SJCRH30 (cell line): ENCODE data around the gene DDHD1. TPM values are rescaled to one million over a fixed set of nuclear protein-coding genes. Genes with fewer than 3 reads are reported as not detected.

Experiments used
- DNase-seq, 2 experiments: peaks; one replicate each; pipeline ENCODE4 v3.0.0-alpha.2; 2015 to 2020
- H3K27ac ChIP-seq: fragments of 250-450 bp; sonication (Bioruptor Pico); 2 replicates; pipeline ENCODE4 v1.5.1; 2020; ENCODE audit warnings: mild to moderate bottlenecking, moderate library complexity
- H3K27me3 ChIP-seq: fragments of 250-450 bp; sonication (Bioruptor Pico); 2 replicates; pipeline ENCODE4 v1.5.1; 2020; ENCODE audit warnings: mild to moderate bottlenecking, moderate library complexity
- H3K36me3 ChIP-seq: fragments of 250-450 bp; sonication (Bioruptor Pico); 2 replicates; pipeline ENCODE4 v1.5.1; 2020; ENCODE audit warnings: mild to moderate bottlenecking, moderate library complexity
- H3K4me1 ChIP-seq: fragments of 250-450 bp; sonication (Bioruptor Pico); 2 replicates; pipeline ENCODE4 v1.5.1; 2020; ENCODE audit warnings: mild to moderate bottlenecking, moderate library complexity
- H3K4me3 ChIP-seq: fragments of 250-450 bp; sonication (Bioruptor Pico); 2 replicates; pipeline ENCODE4 v1.5.1; 2020; ENCODE audit warnings: mild to moderate bottlenecking, moderate library complexity
- H3K9me3 ChIP-seq: fragments of 250-450 bp; sonication (Bioruptor Pico); replicated peaks from 2 replicates; pipeline ENCODE4 v1.5.1; 2020; ENCODE audit warnings: mild to moderate bottlenecking, moderate library complexity
- total RNA-seq: library from RNA; depleted of rRNA; stranded (reverse); fragments of >200 nt; shearing (Covaris generic); gene quantifications from 2 replicates; pipeline ENCODE4 v1.2.3, GENCODE V29; 2014

DDHD1 gene
- total RNA-seq, 1 experiment from 2014 or later, result 41.3 TPM

GRCh38 chr14:53016491-53016890, 136.6 kb downstream of the DDHD1 start:
- Histone ChIP-seq H3K27me3 (no peaks in the 10 kb centered on the region), H3K4me1 (peaks cover 11% of the 10 kb centered on the region), H3K4me3 (no peak overlapping the region), H3K9me3 (no peaks in the 10 kb centered on the region), H3K27ac (no peak overlapping the region), H3K36me3 (no peaks in the 10 kb centered on the region)
- no peak for DNase-seq

- no peaks in the 10 kb centered on the region for H3K36me3 ChIP-seq
- H3K4me3 ChIP-seq, result peak overlapping the region; percentile 18; the same call in 1 of the 2 replicates
- H3K27ac ChIP-seq, result peak overlapping the region; percentile 87
- no peaks in the 10 kb centered on the region for H3K27me3 ChIP-seq
- H3K9me3 ChIP-seq, result no peaks in the 10 kb centered on the region
- peaks cover 19% of the 10 kb centered on the region for H3K4me1 ChIP-seq
- peak; percentile 96 for DNase-seq
Measured at GRCh38 chr14:53011053-53011462, 142.1 kb downstream of the DDHD1 start.

- Histone ChIP-seq H3K4me1 (peaks cover 25% of the 10 kb centered on the region), H3K4me3 (no peak overlapping the region), H3K27me3 (no peaks in the 10 kb centered on the region), H3K27ac (peak overlapping the region; percentile 87), H3K36me3 (no peaks in the 10 kb centered on the region), H3K9me3 (no peaks in the 10 kb centered on the region)
- DNase-seq, result peak in 1 of 2 experiments; percentile 14
Measured at GRCh38 chr14:53010193-53011040, 142.7 kb downstream of the DDHD1 start.

GRCh38 chr14:53006931-53007562, 146.1 kb downstream of the DDHD1 start:
- Histone ChIP-seq H3K4me1 (peaks cover 26% of the 10 kb centered on the region), H3K27ac (no peak overlapping the region), H3K36me3 (no peaks in the 10 kb centered on the region), H3K9me3 (no peaks in the 10 kb centered on the region), H3K27me3 (no peaks in the 10 kb centered on the region), H3K4me3 (no peak overlapping the region)
- no peak for DNase-seq

GRCh38 chr14:53004976-53005375, 148.1 kb downstream of the DDHD1 start:
- Histone ChIP-seq H3K36me3 (no peaks in the 10 kb centered on the region), H3K9me3 (no peaks in the 10 kb centered on the region), H3K27me3 (no peaks in the 10 kb centered on the region), H3K4me1 (peaks cover 16% of the 10 kb centered on the region), H3K4me3 (no peak overlapping the region), H3K27ac (peak overlapping the region; percentile 27; the same call in 1 of the 2 replicates)
- DNase-seq, result no peak

- Histone ChIP-seq H3K9me3 (no peaks in the 10 kb centered on the region), H3K27ac (no peak overlapping the region), H3K4me1 (peaks cover 13% of the 10 kb centered on the region), H3K4me3 (no peak overlapping the region), H3K27me3 (no peaks in the 10 kb centered on the region), H3K36me3 (no peaks in the 10 kb centered on the region)
- no peak for DNase-seq
Measured at GRCh38 chr14:53003776-53004175, 149.3 kb downstream of the DDHD1 start.

GRCh38 chr14:53002576-53002975, 150.5 kb downstream of the DDHD1 start:
- Histone ChIP-seq H3K27me3 (no peaks in the 10 kb centered on the region), H3K27ac (no peak overlapping the region)
- DNase-seq, result no peak

GRCh38 chr14:53001787-53002378, 151.2 kb downstream of the DDHD1 start:
- no peak overlapping the region for H3K27ac ChIP-seq
- no peak overlapping the region for H3K4me3 ChIP-seq
- H3K36me3 ChIP-seq, result no peaks in the 10 kb centered on the region
- peaks cover 13% of the 10 kb centered on the region for H3K4me1 ChIP-seq
- H3K9me3 ChIP-seq, result no peaks in the 10 kb centered on the region
- DNase-seq, result no peak
- H3K27me3 ChIP-seq, result no peaks in the 10 kb centered on the region

More at GRCh38 chr14:53002576-53002975, 150.5 kb downstream of the DDHD1 start:
- Histone ChIP-seq H3K4me3 (no peak overlapping the region), H3K4me1 (peaks cover 13% of the 10 kb centered on the region), H3K36me3 (no peaks in the 10 kb centered on the region), H3K9me3 (no peaks in the 10 kb centered on the region)

GRCh38 chr14:52998376-52999015, 154.6 kb downstream of the DDHD1 start:
- Histone ChIP-seq H3K4me3 (no peak overlapping the region), H3K9me3 (no peaks in the 10 kb centered on the region), H3K27me3 (no peaks in the 10 kb centered on the region), H3K36me3 (no peaks in the 10 kb centered on the region), H3K4me1 (no peaks in the 10 kb centered on the region), H3K27ac (no peak overlapping the region)
- DNase-seq, result no peak

GRCh38 chr14:52996493-52996892, 156.6 kb downstream of the DDHD1 start:
- no peak for DNase-seq
- H3K27me3 ChIP-seq, result no peaks in the 10 kb centered on the region
- no peak overlapping the region for H3K4me3 ChIP-seq
- no peaks in the 10 kb centered on the region for H3K9me3 ChIP-seq
- H3K4me1 ChIP-seq, result no peaks in the 10 kb centered on the region
- no peak overlapping the region for H3K27ac ChIP-seq
- H3K36me3 ChIP-seq, result no peaks in the 10 kb centered on the region

GRCh38 chr14:52995998-52996397, 157.1 kb downstream of the DDHD1 start:
- H3K36me3 ChIP-seq, result no peaks in the 10 kb centered on the region
- H3K4me3 ChIP-seq, result no peak overlapping the region
- no peak for DNase-seq
- H3K27me3 ChIP-seq, result no peaks in the 10 kb centered on the region
- no peaks in the 10 kb centered on the region for H3K4me1 ChIP-seq
- H3K27ac ChIP-seq, result no peak overlapping the region
- H3K9me3 ChIP-seq, result no peaks in the 10 kb centered on the region

GRCh38 chr14:52992236-52992870, 160.8 kb downstream of the DDHD1 start:
- Histone ChIP-seq H3K27ac (no peak overlapping the region), H3K9me3 (no peaks in the 10 kb centered on the region), H3K4me1 (no peaks in the 10 kb centered on the region), H3K4me3 (no peak overlapping the region), H3K27me3 (no peaks in the 10 kb centered on the region), H3K36me3 (no peaks in the 10 kb centered on the region)
- DNase-seq, result no peak

GRCh38 chr14:52988139-52988538, 165.0 kb downstream of the DDHD1 start:
- H3K4me3 ChIP-seq, result no peak overlapping the region
- no peak for DNase-seq
- no peaks in the 10 kb centered on the region for H3K4me1 ChIP-seq
- no peaks in the 10 kb centered on the region for H3K27me3 ChIP-seq
- no peaks in the 10 kb centered on the region for H3K36me3 ChIP-seq
- H3K27ac ChIP-seq, result no peak overlapping the region
- no peaks in the 10 kb centered on the region for H3K9me3 ChIP-seq

- no peaks in the 10 kb centered on the region for H3K36me3 ChIP-seq
- no peaks in the 10 kb centered on the region for H3K9me3 ChIP-seq
- no peak overlapping the region for H3K4me3 ChIP-seq
Measured at GRCh38 chr14:52987514-52987913, 165.6 kb downstream of the DDHD1 start.

More at GRCh38 chr14:52987514-52987913, 165.6 kb downstream of the DDHD1 start:
- H3K27ac ChIP-seq, result no peak overlapping the region
- DNase-seq, result no peak
- no peaks in the 10 kb centered on the region for H3K4me1 ChIP-seq
- no peaks in the 10 kb centered on the region for H3K27me3 ChIP-seq
